ENCODE results near the gene FGF4. TPM values are rescaled to one million over a fixed set of nuclear protein-coding genes. Genes with fewer than 3 reads are reported as not detected.

FGF4 gene
- total RNA-seq = not detected in 2 replicates

GRCh38 chr11:69775163-69775755, at the start of gene FGF4:
FGF4 (minus strand) TSS chr11:69775341; CDS start chr11:69775084, 257 bp downstream.

GRCh38 chr11:69818603-69819441, 43.7 kb upstream of the FGF4 start, which contains the start of gene FGF3:
FGF3 (minus strand) TSS chr11:69819416; CDS start chr11:69818933, 483 bp downstream.

Other genes with a start within 250 kb of the FGF4 start
- 350 and 427 TPM in 2 replicates for gene CCND1, start 134.2 kb downstream of the FGF4 start, total RNA-seq
- gene LTO1, start 100.0 kb downstream of the FGF4 start, total RNA-seq = 12.6 and 16.6 TPM in 2 replicates
- not detected in 2 replicates for gene FGF19, start 71.3 kb downstream of the FGF4 start, total RNA-seq
- gene FGF3, start 44.1 kb upstream of the FGF4 start, total RNA-seq = not detected in 2 replicates